Neural progenitor cell (in vitro differentiated cells): ENCODE data around the gene DSE. TPM values are rescaled to one million over a fixed set of nuclear protein-coding genes. Genes with fewer than 3 reads are reported as not detected.

ENCODE experiments used
- DNase-seq: peaks from one replicate; pipeline ENCODE4 v3.0.0-alpha.2; 2016; ENCODE audit warnings: low spot score
- H2AFZ ChIP-seq: fragments of 200-600 bp; sonication (generic); replicated peaks from 2 replicates; pipeline ENCODE4 v1.6.1; 2016; ENCODE audit warnings: antibody characterized with exemption
- H3F3A ChIP-seq: fragments of 200-600 bp; sonication (generic); 2 replicates; pipeline ENCODE4 v1.6.1; 2016; ENCODE audit warnings: antibody characterized with exemption, low read depth
- H3K27ac ChIP-seq: fragments of 200-600 bp; sonication (generic); 2 replicates; pipeline ENCODE4 v1.5.1; 2016; ENCODE audit warnings: mild to moderate bottlenecking
- H3K27me3 ChIP-seq: fragments of 200-600 bp; sonication (generic); 2 replicates; pipeline ENCODE4 v1.6.1; 2016; ENCODE audit warnings: mild to moderate bottlenecking, moderate library complexity
- H3K36me3 ChIP-seq: fragments of 200-600 bp; sonication (generic); 2 replicates; pipeline ENCODE4 v1.5.1; 2016
- H3K4me1 ChIP-seq: fragments of 200-600 bp; sonication (generic); 2 replicates; pipeline ENCODE4 v1.6.1; 2016; ENCODE audit warnings: mixed run types
- H3K4me2 ChIP-seq: fragments of 200-600 bp; sonication (generic); 2 replicates; pipeline ENCODE4 v1.6.1; 2016
- H3K4me3 ChIP-seq: fragments of 200-600 bp; sonication (generic); 2 replicates; pipeline ENCODE4 v1.5.1; 2016
- H3K79me2 ChIP-seq: fragments of 200-600 bp; sonication (generic); 2 replicates; pipeline ENCODE4 v1.6.1; 2016; ENCODE audit warnings: low read depth
- H3K9ac ChIP-seq: fragments of 200-600 bp; sonication (generic); 2 replicates; pipeline ENCODE4 v1.6.1; 2016
- H3K9me3 ChIP-seq: fragments of 200-600 bp; sonication (generic); 2 replicates; pipeline ENCODE4 v1.5.1; 2016; ENCODE audit warnings: low read depth
- H4K20me1 ChIP-seq: fragments of 200-600 bp; sonication (generic); 2 replicates; pipeline ENCODE4 v1.6.1; 2016; ENCODE audit warnings: low read depth
- H3K27ac Mint-ChIP-seq: 3 replicates; pipeline ENCODE4 v1.8.0; 2021; ENCODE audit warnings: mixed read lengths
- H3K27me3 Mint-ChIP-seq: 2 replicates; pipeline ENCODE4 v1.8.0; 2022; ENCODE audit warnings: low read depth, mild to moderate bottlenecking, inconsistent platforms, moderate library complexity, mixed read lengths; ENCODE audit not compliant: insufficient read depth
- H3K36me3 Mint-ChIP-seq: 3 replicates; pipeline ENCODE4 v1.8.0; 2021; ENCODE audit warnings: mixed read lengths
- H3K4me1 Mint-ChIP-seq: 3 replicates; pipeline ENCODE4 v1.8.0; 2021; ENCODE audit warnings: mixed read lengths
- H3K4me3 Mint-ChIP-seq: 3 replicates; pipeline ENCODE4 v1.8.0; 2021; ENCODE audit warnings: mild to moderate bottlenecking, moderate library complexity, mixed read lengths
- H3K9me3 Mint-ChIP-seq: 3 replicates; pipeline ENCODE4 v1.8.0; 2020; ENCODE audit warnings: mixed read lengths
- EZH2 ChIP-seq: fragments of 200-600 bp; sonication (generic); IDR thresholded peaks from 2 replicates; pipeline ENCODE4 v1.6.1; 2017; ENCODE audit warnings: antibody characterized with exemption, mild to moderate bottlenecking, moderate library complexity
- EZH2phosphoT487 ChIP-seq: fragments of 200-600 bp; sonication (generic); IDR thresholded peaks from 2 replicates; pipeline ENCODE4 v1.6.1; 2017; ENCODE audit warnings: antibody characterized with exemption
- total RNA-seq: library from RNA; depleted of rRNA; stranded (reverse); fragments of >200 nt; gene quantifications from 2 replicates; pipeline ENCODE4 v1.2.3, GENCODE V29; 2015; ENCODE audit warnings: low replicate concordance
- TF ChIP-seq, protein P1 (sequence below): fragments of 200-600 bp; sonication (generic); IDR thresholded peaks from 2 replicates; pipeline ENCODE4 v1.5.1; 2017; ENCODE audit warnings: antibody characterized with exemption, mild to moderate bottlenecking

The DSE gene
- total RNA-seq, 1 donor from 2014 or later: 43.7 TPM

- Histone ChIP-seq H4K20me1 (no peaks in the 10 kb centered on the region), H3K79me2 (no peaks in the 10 kb centered on the region), H3K4me2 (no peak overlapping the region), H3K9me3 (no peaks in the 10 kb centered on the region), H3K4me1 (no peaks in the 10 kb centered on the region), H3K27ac (no peak overlapping the region), H3K27me3 (no peaks in the 10 kb centered on the region), H3K36me3 (no peaks in the 10 kb centered on the region), H2AFZ (no peak overlapping the region), H3K4me3 (no peak overlapping the region), H3K9ac (no peak overlapping the region), H3F3A (no peaks in the 10 kb centered on the region)
- no peaks in the 10 kb centered on the region for H3K4me1 Mint-ChIP-seq
- no peaks in the 10 kb centered on the region for H3K36me3 Mint-ChIP-seq
- TF ChIP-seq EZH2: no peak
- DNase-seq: no peak
- H3K27ac Mint-ChIP-seq: no peak overlapping the region
- H3K9me3 Mint-ChIP-seq: peaks cover 7% of the 10 kb centered on the region
- H3K27me3 Mint-ChIP-seq: no peaks in the 10 kb centered on the region
- no peak overlapping the region for H3K4me3 Mint-ChIP-seq
Observed at GRCh38 chr6:116351101-116351500, 19.6 kb upstream of the DSE start.

DNA sequence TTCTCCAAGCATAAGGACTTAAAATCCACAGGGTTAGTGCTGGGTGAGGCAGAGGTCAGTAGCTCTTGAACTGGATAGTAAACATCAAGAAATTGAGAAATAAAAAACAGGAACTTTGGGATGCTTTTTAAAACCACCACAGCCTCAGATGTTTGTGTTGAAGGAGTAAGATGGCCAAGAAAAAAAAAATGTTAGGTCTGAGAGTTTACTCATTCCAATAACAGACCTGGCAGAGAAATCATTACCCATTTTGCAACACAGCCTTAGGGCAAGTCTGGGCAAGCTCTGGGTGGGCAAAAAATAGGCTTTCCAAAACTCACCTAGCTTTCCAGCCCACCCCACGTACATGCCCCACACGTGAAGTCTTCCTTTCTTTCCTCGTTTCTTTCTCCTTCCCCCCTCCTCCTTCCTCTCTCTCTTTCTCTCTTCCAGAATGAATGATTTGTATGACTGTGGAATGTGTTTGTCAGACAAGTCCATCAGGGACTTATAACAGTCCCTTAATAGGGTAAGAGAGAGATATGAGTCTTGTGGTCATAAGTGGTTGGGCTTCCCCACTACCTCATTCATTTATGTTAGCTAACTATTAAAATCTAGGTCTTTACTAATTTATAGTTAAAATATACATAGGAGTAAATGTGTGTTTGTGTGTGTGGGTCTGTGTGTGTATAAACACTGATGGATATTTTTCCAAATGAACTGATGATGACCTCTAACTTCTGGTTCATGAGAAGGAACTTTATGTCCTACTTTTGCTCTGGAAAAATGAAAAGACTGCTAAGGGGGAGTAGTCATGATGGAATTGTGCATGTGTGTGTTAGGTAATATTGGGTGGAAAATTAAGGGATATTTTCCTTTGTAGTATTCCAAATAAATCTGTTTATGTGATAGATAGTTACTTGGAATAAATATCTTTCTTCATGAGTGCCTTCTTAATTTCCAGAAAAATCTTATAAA is 18.0 kb upstream of the DSE start:
- H3K36me3 Mint-ChIP-seq: no peaks in the 10 kb centered on the region
- no peak overlapping the region for H3K4me2 ChIP-seq
- no peaks in the 10 kb centered on the region for H3K27me3 Mint-ChIP-seq

DNA sequence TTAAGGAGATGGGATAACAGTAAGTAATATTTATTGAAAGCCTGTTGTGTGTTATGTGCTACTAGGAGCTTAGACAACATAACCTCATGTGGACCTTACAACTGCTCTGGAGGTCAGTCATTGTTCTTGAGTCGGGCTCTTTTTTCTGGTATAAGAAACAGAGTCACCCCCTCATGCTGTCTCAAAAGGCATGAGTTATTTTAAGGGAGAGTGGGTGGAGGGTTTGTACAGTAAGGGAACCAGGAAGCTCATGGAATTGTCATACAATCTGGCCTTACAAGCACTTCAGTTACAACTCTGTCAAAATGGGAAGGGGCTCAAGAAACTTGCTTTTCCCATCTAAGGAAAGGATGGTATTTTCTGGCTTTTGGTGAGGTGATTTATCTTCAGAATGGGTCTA is 16.5 kb upstream of the DSE start:
- H3K4me1 ChIP-seq: no peaks in the 10 kb centered on the region
- Mint-ChIP-seq H3K27ac (no peak overlapping the region), H3K4me1 (no peaks in the 10 kb centered on the region), H3K36me3 (no peaks in the 10 kb centered on the region), H3K4me3 (no peak overlapping the region), H3K9me3 (no peaks in the 10 kb centered on the region), H3K27me3 (no peaks in the 10 kb centered on the region)
- H4K20me1 ChIP-seq: no peaks in the 10 kb centered on the region
- H3K27me3 ChIP-seq: no peaks in the 10 kb centered on the region
- DNase-seq: no peak
- H2AFZ ChIP-seq: no peak overlapping the region
- TF ChIP-seq EZH2: no peak
- TF ChIP-seq, protein P1, sequence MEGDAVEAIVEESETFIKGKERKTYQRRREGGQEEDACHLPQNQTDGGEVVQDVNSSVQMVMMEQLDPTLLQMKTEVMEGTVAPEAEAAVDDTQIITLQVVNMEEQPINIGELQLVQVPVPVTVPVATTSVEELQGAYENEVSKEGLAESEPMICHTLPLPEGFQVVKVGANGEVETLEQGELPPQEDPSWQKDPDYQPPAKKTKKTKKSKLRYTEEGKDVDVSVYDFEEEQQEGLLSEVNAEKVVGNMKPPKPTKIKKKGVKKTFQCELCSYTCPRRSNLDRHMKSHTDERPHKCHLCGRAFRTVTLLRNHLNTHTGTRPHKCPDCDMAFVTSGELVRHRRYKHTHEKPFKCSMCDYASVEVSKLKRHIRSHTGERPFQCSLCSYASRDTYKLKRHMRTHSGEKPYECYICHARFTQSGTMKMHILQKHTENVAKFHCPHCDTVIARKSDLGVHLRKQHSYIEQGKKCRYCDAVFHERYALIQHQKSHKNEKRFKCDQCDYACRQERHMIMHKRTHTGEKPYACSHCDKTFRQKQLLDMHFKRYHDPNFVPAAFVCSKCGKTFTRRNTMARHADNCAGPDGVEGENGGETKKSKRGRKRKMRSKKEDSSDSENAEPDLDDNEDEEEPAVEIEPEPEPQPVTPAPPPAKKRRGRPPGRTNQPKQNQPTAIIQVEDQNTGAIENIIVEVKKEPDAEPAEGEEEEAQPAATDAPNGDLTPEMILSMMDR: no peak
- no peak for TF ChIP-seq EZH2phosphoT487
- no peak overlapping the region for H3K27ac ChIP-seq
- no peaks in the 10 kb centered on the region for H3F3A ChIP-seq
- H3K9ac ChIP-seq: no peak overlapping the region
- no peaks in the 10 kb centered on the region for H3K36me3 ChIP-seq
- no peaks in the 10 kb centered on the region for H3K79me2 ChIP-seq
- no peak overlapping the region for H3K4me2 ChIP-seq
- no peaks in the 10 kb centered on the region for H3K9me3 ChIP-seq
- no peak overlapping the region for H3K4me3 ChIP-seq

More for the DNA sequence above, 18.0 kb upstream of the DSE start:
- TF ChIP-seq EZH2phosphoT487: no peak
- no peak for TF ChIP-seq EZH2
- TF ChIP-seq, protein P1: no peak
- Histone ChIP-seq H3K4me3 (no peak overlapping the region), H2AFZ (peak overlapping the region; percentile 30), H3F3A (no peaks in the 10 kb centered on the region), H3K9me3 (no peaks in the 10 kb centered on the region), H3K36me3 (no peaks in the 10 kb centered on the region), H4K20me1 (no peaks in the 10 kb centered on the region), H3K27ac (no peak overlapping the region), H3K79me2 (no peaks in the 10 kb centered on the region), H3K4me1 (no peaks in the 10 kb centered on the region), H3K27me3 (no peaks in the 10 kb centered on the region), H3K9ac (no peak overlapping the region)
- Mint-ChIP-seq H3K4me3 (no peak overlapping the region), H3K4me1 (no peaks in the 10 kb centered on the region), H3K27ac (no peak overlapping the region), H3K9me3 (no peaks in the 10 kb centered on the region)
- DNase-seq: no peak

GRCh38 chr6:116355796-116356195 is 15.0 kb upstream of the DSE start:
- no peaks in the 10 kb centered on the region for H3K27me3 Mint-ChIP-seq
- DNase-seq: no peak
- TF ChIP-seq EZH2: no peak
- TF ChIP-seq, protein P1: no peak
- no peak for TF ChIP-seq EZH2phosphoT487
- Histone ChIP-seq H3K27me3 (no peaks in the 10 kb centered on the region), H3K4me2 (no peak overlapping the region), H3K9ac (no peak overlapping the region), H2AFZ (no peak overlapping the region), H3K9me3 (no peaks in the 10 kb centered on the region), H3K4me3 (no peak overlapping the region), H3K4me1 (no peaks in the 10 kb centered on the region), H3K79me2 (no peaks in the 10 kb centered on the region), H4K20me1 (no peaks in the 10 kb centered on the region), H3K36me3 (no peaks in the 10 kb centered on the region), H3F3A (no peaks in the 10 kb centered on the region), H3K27ac (no peak overlapping the region)
- no peaks in the 10 kb centered on the region for H3K9me3 Mint-ChIP-seq
- no peaks in the 10 kb centered on the region for H3K36me3 Mint-ChIP-seq
- H3K27ac Mint-ChIP-seq: no peak overlapping the region
- no peaks in the 10 kb centered on the region for H3K4me1 Mint-ChIP-seq
- no peak overlapping the region for H3K4me3 Mint-ChIP-seq
